NCI-H2171 treated with DMSO at 0.1 percent for 48 hours (cell line): ENCODE data around the gene NAA20.
"Not testable (repeated sequence)": the region's sequence is repeated elsewhere in the genome, so short reads cannot be mapped to it uniquely, and the experiment has no call there.

Experiments used
- DNase-seq: peaks from one replicate; lab custom pipeline; 2025; lab: John Stamatoyannopoulos, UW

The NAA20 gene

DNA sequence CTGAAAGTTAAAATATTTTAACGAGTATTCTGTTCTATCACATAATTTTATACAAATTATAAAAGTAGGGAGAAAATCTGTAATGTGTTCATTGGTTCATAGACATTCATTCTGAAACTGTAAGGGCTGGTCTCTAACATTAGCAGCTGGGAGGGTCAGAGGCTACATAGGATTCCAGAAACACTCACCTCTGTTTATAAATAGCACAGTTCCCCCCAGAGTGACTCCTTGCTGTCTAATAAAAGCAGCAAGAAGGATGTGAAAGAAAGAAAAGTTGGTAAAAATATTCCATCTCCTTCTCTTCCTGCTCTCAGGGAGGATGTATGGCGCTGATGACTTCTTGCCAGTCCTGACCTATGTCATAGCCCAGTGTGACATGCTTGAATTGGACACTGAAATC lies 25.3 kb upstream of the NAA20 start:
- DNase-seq = no peak

DNA sequence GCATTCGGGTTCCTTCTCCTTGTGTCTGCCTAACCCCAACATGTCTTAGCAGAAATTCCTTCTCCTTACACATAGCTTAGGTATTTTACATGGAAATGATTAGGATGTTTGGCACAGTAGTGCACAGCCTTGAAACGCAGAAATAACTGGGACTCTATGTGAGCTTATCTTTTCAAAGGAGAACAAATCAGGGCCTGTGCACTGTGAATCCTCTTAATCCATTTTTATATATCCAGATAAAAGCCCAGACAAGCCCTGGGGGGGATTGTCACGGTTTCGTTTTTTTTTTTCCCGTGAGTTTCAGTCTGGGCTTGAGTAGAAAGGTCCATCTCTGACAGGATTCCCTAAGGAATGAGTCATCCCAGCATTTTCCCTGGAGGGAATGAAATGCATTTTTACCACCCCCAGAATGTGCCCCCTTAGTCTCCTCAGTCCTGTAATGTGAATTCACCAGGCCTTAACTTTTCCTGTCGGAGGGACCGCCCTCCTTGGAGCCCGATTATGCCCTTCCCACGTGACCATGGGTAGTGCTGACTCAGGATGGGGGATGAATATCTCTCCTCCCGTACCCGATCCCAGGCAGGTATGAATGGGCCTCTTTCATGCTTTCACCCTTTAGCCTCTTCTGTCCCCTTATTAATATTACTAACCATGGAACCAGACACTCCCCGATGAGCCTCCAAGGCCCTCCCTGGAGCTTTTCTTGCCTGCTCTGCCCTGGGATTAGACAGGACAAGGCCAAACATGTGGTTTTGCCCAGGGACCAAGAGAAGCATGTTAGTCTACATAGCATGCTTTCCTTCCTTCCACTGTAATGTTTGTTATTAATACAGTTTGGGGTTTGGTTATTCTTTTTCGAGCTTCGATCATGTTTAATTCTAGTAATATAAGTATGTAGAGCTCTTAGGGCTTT lies 23.9 kb upstream of the NAA20 start:
- DNase-seq = no peak

DNA sequence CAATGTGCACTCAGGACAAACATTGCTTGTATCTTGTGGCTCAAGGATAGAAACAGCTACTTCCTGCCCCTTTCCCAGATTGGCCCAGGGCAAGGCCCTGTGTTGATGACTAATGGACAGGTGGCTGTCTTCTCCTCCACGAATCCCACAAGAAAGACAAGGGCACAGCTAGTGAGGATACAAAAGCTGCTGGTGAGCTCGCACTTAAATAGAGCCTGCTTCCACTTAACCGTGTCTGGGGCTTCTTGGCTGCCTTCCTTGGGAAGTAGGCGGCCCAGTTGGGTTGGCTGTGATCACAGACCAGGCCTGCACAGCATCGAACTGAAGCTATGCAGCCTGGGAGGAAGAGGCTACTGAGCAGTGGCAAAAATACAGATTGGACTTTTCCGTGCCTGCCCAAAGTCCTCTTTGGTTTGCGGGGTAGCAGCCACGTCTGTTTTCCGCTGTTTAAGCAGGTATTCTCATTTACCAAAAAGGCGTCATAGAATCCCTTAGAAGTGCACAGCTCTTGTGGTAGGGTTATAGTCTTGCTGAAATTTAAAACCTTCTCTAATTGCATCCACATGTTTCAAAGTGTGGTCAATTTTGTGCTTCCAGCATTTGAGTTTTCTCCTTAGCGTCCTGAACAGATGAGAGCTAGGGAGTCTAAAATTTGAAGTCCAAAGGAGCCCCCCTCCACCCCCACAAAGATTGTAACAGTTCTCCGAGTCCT lies 23.0 kb upstream of the NAA20 start:
- peak; percentile 30 for DNase-seq

DNA sequence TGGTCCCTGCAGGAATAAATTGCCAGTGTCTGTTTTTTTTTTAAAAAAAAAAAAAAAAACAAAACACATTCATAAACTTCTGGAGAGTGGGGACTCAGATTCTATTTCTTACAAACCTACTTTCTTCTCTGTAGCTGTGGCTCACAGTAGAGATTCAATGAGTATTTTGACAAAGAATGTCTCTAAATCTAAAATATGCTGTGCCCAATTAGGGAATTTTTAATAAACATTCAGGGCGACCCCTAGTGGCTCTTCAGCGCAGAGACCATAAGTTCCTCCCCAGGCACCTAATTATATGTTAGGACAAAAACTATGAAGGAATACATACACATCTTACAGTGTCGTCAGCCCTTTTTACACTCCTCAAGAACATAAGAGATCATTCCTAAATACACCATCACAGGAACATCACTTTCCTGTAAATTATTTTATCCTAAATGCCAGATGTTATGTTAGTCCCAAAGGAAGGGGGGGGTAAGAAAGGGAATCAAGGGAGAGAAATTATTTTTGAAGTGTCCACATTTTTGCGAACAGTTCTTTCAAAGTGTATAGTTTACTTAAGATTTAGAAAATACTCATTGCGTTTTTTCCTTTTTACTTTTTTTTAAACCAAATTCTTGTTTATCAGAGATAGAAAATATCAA lies 21.8 kb upstream of the NAA20 start:
- DNase-seq = peak; percentile 76

DNA sequence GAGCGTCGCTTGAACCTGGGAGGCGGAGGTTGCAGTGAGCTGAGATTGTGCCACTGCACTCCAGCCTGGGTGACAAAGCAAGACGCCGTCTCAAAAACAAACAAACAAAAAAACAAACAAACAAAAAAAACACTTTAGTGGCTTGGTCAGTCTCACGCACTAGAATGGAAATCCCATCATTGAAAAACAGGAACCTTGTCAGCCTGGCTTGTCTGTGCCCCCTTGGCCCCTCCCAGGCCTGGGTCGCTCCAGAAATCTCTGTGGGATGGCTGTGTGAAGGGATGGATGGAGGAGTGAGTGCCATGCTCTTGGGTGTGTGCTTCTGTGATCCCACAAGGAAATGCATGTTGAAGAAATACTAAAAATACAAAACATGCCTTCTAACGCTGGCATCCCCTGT lies 20.9 kb upstream of the NAA20 start:
- no peak for DNase-seq

DNA sequence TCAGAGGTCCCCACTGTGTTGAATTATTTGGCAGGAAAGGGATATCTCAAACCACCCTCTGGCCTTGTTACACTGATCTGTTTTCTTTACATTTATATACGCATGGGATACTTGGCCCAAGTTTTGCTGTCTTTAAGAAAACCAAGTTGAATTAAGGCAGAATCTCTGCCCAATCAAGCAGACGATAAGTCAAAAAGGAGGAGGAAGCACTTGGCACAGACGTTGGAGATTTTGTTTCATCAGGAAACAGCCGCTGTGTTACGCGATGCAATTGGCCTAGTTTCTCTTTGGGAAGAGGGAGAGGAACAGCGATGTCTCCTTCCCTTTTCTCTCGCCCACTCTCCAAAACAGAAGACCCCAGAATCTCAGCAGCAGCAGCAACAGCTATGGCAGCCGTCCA lies 20.2 kb upstream of the NAA20 start:
- no peak for DNase-seq

DNA sequence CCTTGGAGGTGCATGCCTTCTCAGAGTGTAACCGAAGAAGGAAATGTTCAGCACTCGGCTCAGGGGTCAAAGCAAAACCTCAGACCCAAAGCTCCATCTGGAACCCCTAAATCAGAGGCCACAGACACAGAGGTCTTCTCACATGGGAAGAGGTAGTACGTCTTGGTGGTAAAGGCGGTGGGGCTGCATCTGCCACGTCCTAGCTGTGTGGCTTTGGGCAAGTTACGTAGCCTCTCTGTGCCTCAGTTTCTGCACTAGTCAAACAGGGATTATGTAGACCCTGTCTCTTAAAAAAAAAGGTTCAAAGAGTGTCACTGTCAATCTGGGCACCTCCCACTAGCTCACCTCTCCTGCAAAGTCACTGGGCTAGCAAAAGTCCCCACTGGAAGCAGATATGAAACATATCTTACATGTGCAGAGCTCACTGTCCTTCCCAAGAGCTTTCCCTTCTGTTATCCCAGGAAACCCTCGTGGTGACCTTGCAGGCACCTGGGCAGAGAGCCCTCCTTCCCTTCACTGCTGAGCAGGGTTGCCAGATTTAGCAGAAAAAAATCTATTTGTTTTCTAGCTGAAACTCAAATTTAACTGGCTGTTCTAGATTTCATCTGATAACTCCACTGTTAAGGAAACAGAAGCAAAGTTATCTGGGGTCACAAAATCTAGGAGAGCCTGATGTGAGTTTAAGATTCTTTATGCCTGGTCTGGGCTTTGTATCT lies 18.0 kb upstream of the NAA20 start:
- DNase-seq = no peak

DNA sequence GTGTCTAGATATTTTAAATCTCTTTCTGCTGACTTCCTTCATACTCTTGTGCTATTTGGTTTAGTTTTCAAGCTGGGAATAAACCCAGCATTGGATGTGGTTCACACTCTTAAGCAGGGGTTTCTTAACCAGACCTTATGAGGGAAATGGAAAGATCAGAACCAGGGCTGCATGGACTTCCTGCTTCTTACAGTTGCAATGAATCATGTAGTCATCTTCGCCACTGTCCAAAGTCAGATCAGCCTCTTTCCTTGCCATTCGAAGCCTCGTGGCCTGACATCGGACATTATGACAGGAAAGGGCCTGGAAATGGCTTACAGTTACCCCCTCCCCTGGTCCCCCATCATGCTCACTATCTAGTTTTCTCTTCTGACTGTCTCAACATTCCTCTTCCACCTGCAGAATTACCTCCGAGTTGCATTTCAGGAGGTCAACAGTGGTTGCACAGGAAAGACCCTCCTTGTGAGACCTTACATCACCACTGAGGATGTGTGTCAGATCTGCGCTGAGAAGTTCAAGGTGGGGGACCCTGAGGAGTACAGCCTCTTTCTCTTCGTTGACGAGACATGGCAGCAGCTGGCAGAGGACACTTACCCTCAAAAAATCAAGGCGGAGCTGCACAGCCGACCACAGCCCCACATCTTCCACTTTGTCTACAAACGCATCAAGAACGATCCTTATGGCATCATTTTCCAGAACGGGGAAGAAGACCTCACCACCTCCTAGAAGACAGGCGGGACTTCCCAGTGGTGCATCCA lies 16.8 kb upstream of the NAA20 start:
- DNase-seq = no peak

DNA sequence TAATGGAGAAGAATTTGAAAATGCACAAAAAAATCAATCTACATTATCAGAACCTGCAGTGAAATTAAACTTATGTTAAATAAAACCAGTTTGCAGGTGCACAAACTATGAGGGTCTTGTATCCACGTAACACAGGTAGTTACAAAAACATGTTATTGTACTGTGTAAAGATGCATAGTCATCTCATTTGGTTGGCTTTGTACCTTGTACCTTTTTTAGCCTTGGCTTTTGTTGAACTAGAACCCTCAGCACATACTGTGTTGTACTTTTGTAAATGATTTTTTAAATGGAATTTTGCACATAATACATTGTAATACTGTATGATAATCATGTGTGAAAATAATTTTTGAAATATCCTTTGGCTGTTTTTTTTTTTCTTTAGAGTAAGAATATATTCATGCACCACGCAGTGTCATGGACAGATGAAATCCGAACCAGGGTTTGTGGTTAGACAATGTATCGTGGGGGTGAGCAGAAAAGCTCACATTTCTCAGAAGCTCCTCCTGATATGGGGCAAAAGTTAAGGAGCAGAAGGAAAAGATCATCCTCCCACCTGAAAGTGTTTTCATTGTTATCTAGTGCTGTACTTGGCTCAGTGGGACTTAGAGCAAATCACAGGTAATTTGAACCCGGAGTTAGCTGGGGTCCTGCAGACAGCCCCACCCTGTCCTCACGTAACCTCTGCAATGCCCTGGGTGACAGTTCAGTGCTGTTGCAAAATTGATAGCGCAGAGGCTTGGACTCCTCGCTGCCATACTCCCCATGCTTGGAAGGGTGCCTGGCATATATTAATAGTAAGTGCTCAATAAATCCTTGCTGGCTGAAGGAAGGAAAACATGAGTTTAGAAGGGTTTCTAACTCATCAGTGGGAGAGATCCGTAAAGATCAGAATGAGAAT lies 14.8 kb upstream of the NAA20 start:
- DNase-seq = peak; percentile 72

DNA sequence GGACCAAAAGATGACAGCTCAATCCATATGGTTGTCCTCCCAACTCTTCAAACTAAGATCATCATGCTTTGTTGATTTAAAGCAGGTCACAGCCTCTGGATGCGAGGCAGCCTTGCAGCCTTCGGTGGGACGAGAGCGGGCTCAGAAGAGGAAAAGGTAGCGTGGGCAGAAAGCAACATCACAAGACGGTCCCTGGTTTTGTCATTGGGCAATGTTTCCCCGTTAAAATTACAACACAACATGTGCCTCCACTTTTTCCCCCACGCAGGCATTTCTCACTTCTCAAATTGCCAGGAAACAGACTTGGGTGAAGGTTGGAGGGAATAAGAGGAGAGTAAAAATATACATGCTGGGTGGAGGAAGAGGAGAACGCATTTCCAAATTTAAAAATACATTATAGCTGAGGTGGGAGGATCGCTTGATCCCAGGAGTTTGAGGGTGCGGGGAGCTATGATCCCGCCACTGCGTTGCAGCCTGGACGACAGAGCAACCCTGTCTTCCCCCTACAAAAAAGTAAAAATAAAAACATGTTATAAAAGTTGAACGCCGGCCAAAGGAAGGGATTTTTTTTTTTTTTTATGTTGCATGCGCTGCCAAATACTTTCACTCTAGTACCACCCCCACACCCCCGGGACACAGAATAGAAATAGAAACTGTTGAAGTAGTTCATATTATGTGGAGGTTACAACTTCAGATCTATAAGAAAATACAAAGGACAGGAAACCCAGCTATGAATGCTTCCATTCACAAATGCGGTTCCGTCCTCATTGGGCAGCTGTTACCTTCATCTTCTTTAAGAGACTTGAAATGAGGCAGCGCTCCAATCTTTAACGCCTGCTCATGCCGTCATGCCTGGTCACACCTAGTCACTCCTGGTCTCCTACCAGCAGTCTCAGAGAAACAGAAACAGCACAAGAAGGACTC lies 13.9 kb upstream of the NAA20 start:
- peak; percentile 27 for DNase-seq

DNA sequence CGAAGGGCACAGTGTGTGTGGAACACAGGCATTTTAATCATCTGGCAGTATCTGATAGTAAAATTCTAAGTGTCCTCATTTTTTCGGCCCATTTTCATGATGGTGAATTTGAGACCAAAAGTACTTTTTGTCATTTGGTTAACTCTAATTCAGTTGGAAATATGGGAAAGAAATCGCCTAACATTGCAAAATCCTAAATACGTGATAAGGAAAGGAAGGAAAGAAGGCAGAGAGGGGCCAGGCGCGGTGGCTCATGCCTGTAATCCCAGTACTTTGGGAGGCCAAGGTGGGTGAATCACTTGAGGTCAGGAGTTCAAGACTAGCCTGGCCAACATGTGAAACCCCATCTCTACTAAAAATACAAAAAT lies 13.2 kb upstream of the NAA20 start:
- not testable (repeated sequence) for DNase-seq

DNA sequence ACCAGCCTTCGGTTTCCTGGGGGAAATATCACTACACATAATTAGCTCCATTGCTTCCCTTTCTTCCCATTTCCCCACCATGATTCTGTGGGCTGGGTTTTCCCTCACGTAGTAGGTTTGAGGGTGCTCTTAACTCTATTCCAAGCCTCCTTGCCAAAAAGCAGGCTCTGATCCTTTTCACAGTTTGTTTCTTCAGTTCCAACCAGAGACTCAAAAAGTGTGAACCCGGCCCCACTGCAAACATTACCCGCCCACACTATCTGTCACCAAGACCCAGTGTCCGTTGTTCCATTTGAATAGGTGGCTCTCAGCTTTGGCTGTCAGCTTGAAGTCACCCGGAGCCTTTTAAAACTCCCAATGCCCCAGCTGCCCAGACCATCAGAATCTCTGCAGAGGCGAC lies 11.8 kb upstream of the NAA20 start:
- no peak for DNase-seq

DNA sequence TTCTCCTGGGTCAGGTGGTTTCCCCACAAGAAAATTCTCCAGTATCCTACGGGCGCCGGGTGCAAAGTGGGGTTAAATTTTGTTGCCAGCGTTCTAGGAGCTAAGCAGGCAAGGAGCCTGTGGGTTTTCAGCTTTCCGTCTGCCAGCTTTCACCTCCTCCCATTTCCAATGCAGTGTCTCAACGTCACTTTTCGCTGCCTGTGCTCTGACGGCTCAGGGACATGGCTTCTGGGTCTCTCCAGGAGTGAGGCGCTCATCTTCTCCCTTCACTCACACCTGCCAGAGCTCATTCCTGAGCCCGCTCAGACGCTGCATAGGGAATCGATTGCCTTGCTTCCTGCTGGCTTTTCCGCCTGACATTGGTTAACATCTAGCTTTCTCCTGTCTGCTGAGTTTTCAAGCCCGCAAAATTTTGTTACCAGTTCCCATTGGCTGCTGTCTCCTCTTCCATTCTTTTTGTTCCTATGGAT lies 7.3 kb upstream of the NAA20 start:
- DNase-seq = peak; percentile 72

DNA sequence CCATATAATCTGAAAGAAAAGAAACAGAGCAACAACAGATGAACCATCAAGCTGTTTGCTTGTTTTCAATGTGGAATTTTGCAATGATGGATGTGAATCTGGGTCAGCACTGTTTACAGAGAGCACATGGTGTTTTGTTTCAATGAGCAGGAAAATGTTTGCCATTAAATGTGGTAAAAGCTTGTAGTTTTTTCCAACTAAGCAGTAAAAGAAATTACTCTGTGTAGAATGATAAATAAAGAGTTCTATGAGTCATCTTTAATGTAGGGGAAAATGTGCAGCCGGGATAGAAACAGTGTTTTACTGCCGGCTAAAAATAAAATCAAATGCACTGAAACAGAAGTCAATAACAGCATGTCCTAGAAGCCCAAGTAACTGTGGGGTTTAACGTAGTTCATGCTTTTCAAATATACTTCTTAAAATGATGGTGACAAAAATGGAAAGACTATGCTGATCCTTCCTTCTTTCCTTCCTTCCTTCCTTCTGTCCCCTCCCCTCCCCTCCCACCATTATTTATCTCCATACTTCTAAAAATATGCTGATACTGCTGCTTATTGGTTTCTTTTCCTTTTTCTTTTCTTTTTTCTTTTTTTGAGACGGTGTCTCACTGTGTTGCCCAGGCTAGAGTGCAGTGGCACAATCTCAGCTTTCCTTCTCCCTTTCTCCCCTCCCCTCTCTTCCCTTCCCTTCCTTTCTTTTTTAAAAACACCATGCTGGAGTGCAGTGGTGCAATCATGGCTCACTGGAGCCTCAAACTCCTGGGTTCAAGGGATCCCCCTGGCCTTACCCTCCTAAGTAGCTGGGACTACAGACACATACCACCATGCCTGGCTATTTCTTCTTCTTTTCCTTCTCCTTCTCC lies 6.3 kb upstream of the NAA20 start:
- peak; percentile 82 for DNase-seq

DNA sequence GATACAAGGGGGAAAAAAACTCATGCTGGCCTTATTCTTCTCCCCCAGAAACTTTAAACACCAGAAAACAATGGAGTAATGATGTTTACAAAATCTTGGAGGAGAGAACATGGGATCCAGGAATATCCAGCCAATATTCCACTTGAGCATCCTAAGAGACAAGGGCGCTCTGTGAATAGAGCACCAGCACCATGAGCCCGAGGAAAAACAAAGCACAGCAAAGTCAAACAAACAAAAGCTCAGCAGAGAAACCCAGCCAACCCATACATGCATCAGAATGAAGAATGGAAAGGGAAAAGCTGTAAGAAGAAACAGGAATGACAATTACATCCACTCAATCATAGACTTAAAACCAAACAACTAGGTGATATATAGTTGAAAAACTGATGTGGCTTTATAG lies 4.6 kb upstream of the NAA20 start:
- no peak for DNase-seq

DNA sequence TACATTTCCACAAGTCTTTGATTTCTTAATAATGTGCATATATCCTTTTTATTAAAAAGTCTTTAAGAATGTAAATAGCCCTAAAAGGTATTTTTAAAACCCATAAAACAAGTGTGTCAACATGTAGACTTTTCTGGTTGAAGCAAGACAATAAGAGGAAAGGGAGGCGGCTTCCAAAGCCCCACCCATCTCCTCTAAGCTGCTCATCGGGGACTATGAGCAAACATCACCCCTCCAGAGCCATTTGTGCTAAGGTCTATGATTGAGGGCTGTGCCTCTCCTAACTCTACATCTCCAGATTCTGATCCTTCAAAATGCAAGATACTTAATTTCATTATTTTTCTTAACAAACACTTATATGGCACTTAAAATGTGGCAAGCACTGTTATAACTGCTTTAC lies 2.5 kb upstream of the NAA20 start:
- no peak for DNase-seq

DNA sequence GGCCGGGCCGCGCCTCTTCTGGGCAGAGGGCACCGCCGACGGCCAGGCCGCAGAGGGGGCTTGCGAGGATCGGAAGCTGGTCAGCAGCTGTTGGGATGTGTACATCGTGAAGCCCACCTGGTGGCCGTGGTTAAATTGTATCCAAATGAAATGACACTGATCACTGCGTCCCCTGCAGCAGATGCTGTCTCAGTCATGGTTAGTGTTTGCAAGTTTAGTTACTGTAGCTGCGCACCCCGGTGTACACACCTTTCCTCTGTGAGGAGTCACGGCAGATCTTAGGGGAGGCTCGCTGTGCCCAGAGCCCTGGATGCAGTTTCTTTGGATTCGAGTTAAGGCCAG lies 653 bp downstream of the NAA20 start:
- no peak for DNase-seq

DNA sequence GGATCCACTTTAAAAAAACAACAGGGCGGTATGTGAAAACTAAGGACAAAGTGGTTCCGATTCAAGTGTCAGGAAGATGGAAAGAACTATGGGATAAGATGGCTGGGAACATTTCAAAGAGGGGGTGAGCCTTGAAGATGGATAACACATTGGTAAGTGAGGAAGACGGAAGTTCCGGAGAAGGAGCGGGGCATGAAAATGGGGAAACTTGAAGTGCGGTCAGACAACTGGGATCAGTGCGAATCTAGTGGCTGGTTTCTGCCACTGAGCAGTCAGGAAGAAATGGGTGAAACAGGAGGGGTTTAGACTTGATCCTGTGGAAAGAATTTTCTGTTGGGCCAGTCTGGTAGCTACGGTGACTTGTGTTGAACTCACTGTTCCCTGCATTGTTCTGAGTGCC lies 1.2 kb downstream of the NAA20 start:
- DNase-seq = no peak
